HT-29 (cell line): ENCODE measurements around the gene MELK. TPM values are rescaled to one million over a fixed set of nuclear protein-coding genes. Genes with fewer than 3 reads are reported as not detected.
"Not testable (repeated sequence)": the region's sequence is repeated elsewhere in the genome, so short reads cannot be mapped to it uniquely, and the experiment has no call there.

Experiments used
- DNase-seq: peaks from one replicate; pipeline ENCODE4 v3.0.0-alpha.2; 2015; ENCODE audit warnings: low spot score
- total RNA-seq: library from RNA; depleted of rRNA; stranded (reverse); fragments of >200 nt; shearing (Covaris generic); gene quantifications from 2 replicates; pipeline ENCODE4 v1.2.3, GENCODE V29; 2014; rRNA removed

MELK gene
- total RNA-seq, result 21.8 and 22.6 TPM in 2 replicates

DNA sequence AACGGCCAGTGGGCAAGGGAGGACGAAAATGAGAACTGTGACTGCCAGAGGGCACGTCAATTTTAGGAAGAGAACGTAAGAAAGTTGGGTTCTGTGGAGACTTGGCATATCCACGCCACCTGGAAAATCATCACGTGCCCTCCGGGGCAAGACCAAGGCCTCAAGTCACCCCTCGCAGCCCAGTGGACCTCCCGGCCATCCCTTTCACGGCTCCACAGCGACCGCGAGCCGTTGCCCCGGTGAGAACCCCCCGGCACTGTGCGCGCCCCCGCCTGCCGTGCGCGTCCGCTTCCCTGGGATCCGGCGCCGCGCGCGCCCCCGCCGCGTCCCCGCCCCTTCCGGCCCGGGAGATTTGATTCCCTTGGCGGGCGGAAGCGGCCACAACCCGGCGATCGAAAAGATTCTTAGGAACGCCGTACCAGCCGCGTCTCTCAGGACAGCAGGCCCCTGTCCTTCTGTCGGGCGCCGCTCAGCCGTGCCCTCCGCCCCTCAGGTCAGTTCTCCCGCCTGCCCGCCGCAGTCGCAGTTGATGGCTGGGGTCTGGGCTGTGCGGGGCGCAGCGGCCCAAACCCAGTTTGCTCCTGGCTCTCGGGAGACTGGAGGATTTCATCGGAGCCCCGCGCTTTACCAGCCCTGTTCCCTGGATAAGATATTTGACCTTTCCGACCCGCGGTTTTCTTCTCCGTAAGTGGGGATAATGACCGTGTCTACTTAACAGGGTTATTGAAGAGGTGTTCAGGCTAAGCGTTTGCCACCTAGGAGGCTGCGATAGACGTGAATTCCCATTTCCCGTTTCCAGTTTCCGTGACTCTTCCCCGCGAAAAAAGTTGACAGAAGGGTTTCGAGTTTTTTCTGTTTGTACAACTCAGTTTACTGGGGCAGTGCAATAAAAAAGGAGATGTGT is at the start of gene MELK:
TSS of gene MELK (plus strand) at position 381 of the 904 bp plus-strand sequence. CDS start 8,787 bp downstream, outside the sequence.
- peak; percentile 75 for DNase-seq

DNA sequence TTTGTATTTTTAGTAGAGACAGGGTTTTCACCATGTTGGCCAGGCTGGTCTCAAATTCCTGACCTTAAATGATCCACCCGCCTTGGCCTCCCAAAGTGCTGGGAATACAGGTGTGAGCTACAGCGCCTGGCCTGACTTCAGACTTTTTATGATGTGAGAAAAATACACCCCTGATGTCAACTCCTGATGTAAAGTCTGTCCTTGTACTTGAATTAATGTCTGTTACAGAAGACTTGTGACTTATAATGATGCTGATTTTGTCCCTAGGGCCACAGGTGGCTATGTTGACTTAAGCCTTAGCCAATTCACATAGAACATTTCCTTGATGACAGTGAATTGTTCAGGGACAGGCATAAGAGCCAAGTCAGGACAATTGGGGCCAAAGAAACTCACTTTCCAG is 42.5 kb upstream of the MELK start:
- DNase-seq, result no peak

DNA sequence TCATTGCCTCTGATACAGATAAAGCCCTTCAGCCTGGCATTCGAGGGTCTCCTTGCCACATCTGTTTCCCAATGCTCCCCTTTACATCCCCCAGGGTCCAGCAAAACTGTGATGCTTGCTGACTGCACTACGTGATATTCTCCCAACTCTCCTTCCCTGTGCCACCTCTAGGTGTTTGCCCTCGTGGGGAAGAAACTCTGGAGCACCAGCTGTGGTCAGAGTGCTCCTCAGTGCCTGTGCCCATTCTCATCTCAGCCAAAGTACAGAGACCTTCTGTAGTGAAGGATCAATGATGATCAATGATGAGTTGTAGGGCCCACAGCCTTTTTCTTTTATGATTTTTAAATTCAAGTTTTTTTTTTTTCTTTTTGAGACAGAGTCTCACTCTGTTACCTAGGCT is 40.3 kb upstream of the MELK start:
- DNase-seq, result no peak

DNA sequence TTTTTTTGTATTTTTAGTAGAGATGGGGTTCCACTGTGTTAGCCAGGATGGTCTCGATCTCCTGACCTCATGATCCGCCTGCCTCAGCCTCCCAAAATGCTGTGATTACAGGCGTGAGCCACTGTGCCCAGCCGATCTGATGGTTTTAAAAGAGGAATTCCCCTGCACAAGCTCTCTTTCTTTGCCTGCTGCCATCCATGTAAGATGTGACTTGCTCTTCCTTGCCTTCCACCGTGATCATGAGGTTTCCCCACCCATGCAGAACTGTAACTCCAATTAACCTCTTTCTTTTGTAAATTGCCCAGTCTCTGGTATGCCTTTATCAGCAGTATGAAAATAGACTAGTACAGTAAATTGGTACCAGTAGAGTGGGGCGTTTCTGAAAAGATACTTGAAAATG is 39.0 kb upstream of the MELK start:
- DNase-seq, result not testable (repeated sequence)

DNA sequence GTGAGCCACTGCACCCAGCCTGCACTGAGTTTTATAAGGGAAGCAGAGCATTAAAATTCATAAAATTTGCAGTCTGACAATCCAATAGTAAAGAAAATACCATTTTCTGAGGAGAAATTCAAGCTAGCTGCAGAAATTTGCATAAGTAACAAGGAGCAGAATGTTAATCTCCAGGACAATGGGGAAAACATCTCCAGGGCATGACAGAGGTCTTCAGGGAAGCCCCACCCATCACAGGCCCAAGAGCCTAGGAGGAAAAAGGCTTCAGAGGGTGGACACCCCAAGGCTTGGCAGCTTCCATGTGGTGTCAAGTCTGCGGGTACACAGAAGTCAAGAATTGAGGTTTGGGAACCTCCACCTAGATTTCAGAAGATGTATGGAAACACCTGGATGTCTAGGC is 37.6 kb upstream of the MELK start:
- no peak for DNase-seq

DNA sequence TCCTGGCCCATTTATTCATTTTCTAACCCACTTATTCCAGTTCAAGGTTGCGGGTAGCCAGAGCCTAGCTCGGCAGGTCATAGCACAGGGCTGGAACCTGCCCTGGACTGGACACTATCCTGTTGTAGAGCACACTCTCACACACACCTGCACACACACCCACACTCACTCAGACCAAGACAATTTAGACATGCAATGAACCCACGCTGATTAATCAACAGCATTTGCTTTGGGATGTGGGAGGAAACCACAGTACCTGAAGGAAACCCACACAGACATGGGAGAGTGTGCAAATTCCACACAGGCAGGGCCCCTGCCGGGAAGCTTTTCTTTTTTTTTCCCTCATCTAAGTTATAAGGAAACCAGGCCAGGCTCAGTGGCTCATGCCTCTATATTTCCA is 34.8 kb upstream of the MELK start:
- DNase-seq, result no peak

DNA sequence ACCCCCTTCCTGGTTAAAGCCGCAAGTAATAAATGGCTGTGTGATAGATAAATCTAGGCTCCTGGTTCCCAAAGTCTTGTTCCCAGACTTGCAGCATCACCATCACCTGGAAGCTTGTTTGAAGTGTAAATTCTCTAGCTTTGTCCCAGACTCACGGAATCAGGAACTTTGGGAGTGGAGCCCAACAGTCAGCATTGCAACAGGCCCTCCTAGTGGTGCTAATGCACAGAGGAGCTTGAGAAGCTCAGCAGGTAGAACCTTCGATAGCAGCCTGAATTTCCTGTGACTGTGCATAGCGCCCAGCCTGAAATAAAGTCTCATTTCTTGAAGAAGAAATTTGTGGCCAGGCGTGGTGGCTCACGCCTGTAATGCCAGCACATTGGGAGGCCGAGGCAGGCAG is 30.3 kb upstream of the MELK start:
- DNase-seq, result no peak

DNA sequence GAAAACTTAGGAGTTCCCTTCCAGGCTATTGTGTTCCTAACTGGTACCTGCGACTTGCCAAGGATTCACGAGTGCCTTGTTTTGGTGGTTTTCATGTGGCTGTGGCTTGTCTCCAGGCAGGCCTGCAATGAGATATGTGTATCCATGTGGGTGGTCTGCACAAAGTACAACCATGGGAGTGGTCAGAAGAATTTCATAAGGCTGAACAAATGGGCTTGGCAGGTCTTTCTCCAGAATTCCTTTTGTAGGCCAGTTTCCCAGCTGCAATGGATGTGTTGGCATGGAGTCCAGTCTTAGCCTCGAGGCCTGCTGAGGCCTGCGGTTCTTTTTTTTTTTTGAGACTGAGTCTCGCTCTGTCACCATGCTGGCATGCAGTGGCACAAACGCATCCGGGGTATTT is 28.8 kb upstream of the MELK start:
- DNase-seq, result no peak

DNA sequence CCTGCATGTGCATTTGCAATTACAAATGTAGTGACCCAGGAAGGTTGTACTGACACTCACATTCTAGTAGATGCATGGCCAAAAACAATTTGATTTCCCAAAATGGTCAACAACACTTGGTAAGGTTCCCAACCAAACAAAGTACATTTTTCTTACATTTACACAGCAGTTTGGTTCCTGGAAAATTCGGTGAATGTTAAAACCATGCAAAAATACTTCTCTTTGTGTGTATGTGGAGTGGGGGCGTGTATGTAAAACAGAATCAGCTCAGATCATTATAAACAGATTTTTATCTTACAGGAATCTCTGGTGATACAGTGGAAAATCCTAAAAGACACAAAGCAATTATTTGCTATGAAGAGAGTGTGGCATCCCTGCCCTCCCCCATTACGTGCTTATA is 25.1 kb upstream of the MELK start:
- DNase-seq, result no peak

DNA sequence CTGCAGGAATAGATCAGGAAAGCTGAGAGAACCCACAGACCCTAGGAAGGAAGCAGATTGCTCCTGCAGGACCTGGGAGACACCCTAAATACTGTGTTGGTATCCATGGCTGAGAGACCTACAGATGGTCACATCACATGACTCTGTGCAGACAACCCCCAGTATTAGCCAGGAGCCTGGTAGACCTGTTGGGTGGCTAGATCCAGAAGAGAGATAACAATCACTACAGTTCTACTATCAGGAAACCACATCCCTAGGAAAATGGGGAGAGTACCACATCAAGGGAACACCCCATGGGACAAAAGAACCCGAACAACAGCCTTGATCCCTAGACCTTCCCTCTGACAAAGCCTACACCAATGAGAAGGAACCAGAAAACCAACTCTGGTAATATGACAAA is 24.2 kb upstream of the MELK start:
- DNase-seq, result peak; percentile 25

DNA sequence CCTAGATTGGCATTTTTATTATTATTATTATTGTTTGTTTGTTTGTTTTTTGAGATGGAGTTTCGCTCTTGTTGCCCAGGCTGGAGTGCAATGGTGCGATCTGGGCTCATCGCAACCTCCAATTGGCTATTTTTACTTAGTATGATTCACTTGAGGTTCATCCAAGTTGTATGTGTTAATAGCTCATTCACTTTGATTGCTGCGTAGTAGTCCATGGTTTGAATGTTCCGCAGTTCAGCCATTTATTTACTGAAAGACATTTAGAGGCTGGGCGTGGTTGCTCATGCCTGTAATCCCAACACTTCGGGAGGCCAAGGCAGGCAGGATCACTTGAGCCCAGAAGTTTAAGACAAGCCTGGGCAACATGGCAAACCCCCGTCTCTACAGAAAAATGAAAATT is 22.6 kb upstream of the MELK start:
- no peak for DNase-seq

DNA sequence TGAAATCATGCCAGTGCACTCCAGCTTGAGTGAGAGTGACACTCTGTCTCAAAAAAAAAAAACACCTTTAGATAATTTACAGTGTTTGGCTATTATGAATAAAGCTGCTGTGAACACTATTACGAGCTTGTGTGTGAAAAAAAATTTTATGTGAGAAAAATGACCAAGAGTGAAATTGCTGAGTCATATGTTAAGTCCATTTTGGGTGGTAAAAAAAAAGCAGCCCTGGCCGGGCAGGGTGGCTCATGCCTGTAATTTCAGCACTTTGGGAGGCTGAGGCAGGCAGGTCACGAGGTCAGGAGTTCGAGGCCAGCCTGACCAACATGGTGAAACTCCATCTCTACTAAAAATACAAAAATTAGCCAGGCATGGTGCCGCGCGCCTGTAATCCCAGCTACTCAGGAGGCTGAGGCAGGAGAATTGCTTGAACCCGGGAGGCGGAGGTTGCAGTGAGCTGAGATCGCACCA is 22.0 kb upstream of the MELK start:
- DNase-seq, result not testable (repeated sequence)

DNA sequence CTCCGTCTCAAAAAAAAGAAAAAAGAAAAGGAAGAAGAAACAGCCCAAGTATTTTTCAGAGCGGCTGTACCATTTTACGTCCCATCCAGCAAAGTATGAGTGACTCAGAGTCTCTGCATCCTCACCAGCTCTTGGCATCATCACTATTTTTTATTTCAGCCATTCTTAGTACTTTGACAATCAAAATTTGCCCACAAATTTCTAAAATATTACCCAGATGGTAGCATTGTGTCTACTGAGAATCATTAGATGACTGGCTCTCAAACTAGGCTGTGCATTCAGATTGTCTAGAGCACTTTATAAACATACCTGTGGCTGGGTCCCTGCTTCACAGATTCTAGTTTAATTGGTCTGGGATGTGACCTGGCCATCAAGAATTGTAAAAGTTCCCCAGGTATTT is 21.6 kb upstream of the MELK start:
- DNase-seq, result no peak

DNA sequence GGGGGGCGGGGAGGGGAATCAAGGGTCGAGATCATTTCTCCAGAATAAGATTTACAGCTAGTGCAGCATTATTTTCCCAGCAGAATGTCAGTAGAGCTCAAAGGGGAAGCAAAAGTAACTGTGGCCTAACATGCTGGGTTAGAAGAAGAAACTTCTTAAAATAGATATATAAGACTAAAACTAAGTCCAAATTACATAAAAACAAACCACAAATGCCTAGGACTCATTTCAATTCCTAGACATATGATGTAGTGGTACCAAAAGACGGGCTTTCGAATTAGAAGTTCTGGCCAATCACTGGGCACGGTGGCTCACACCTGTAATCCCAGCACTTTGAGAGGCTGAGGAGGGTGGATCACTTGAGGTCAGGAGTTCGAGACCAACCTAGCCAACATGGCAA is 20.8 kb upstream of the MELK start:
- DNase-seq, result no peak

DNA sequence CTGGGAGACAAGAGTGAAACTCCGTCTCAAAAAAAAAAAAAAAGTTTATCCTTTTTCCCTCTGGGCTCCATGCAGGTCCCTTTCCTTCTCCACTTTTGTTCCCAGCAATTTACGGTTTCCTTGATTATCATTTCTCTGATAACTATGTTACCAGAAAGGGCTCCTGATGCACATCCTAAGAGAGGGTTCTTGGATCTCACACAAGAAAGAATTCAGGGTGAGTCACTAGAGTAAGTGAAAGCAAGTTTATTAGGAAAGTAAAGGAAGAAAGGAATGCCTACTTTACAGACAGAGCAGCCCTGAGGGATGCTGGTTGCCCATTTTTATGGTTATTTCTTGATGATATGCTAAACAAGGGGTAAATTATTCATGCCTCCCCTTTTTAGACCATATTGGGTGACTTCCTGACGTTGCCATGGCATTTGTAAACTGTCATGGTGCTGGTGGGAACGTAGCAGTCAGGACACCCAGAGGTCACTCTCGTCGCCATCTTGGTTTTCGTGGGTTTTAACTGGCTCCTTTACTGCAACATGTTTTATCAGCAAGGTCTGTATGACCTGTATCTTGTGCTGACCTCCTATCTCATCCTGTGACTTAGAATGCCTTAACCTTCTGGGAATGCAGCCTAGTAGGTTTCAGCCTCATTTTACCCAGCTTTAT is 13.5 kb upstream of the MELK start:
- no peak for DNase-seq

DNA sequence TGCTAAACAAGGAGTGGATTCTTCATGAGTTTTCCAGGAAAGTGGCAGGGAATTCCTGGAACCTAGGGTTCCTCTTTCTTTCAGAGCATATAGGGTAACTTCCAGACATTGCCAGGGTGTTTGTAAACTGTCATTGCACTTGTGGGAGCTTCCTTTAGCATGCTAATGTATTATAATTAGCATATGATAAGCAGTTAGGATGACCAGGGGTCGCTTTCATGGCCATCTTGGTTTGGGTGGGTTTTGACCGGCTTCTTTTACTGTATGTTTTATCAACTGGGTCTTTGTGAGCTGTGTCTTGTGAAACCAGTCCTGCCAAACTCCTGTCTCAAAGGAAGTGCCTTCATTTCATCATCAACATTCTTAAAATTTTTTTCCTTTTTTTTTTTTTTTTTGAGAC is 11.9 kb upstream of the MELK start:
- DNase-seq, result no peak

DNA sequence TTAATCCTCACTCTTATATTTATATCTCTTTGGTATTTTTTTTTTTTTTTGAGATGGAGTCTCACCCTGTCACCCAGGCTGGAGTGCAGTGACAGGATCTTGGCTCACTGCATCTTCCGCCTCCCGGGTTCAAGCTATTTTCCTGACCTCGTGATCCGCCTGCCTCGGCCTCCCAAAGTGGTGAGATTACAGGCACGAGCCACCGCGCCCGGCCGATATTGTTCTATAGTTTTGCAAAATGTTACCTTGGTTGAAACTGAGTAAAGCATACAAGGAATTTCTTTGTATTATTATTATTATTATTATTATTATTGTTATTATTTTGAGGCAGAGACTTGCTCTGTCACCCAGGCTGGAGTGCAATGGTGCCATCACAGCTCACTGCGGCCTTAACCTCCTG is 9.9 kb upstream of the MELK start:
- DNase-seq, result not testable (repeated sequence)

DNA sequence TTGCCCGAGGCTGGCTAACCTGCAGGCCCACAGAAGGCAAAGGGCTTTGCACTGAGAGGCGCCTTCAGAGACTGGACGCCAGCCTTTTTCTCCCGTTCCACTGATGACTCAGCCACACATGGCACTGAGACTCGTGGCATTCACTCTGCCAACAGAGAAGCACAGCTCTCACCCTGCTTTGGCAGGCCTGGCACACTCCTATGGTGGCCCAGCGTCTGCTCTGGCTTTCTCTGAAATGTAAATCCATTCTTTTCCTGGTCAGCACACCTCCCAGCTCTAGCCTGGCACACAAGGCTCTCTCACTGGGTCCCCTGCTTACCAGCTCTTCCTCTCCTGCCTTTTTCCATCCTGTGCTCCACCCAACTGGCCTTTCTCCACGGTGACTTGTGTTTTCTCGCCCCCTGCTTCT is 5.9 kb upstream of the MELK start:
- peak; percentile 38 for DNase-seq

DNA sequence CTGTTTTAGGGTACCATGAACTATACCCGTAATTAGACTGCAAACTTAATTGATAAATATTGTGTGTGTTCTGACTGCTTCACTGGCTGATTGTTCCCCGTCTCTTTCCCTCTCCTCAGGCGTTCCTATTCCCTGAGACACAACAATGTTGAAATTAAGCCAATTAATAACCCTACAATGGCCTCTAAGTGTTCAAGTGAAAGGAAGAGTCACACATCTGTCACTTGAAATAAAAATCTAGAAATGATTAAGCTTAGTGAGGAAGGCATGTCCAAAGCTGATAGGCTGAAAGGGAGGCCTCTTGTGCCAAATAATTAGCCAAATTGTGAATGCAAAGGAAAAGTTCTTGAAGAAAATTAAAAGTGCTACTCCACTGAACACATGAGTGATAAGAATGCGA is 4.0 kb upstream of the MELK start:
- not testable (repeated sequence) for DNase-seq

DNA sequence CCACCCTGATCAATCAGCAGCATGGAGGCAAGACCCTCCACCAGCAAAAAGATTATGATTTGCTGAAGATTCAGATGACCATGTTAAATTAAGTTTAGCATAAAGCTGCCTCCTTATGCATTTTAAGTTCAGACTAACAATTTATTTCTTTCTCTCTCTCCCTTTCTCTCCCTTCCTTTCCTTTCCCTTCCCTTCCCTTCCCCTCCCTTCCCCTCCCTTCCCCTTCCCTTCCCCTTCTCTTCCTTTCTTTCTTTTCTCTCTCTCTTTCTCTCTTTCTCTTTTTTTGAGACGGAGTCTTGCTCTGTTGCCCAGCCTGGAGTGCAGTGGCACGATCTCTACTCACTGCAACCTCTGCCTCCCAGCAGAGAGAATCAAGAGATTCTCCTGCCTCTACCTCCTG is 1.4 kb upstream of the MELK start:
- DNase-seq, result no peak

DNA sequence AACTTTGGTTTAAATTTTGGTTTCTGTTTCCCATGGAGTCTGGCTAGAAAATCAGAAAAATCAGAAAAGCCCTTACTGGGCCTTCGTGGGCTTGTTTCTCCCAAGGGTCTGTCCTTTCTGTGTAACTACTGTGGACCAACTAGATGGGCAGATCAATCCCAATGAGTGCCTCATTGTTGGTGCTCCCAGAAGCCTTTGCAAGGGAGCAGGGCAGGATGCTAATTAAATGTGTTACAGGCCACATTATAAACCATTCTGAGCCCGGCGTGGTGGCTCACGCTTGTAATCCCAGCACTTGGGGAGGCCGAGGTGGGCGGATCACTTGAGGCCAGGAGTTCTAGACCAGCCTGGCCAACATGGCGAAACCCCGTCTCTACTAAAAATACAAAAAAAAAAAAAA is 1.4 kb downstream of the MELK start:
- DNase-seq, result not testable (repeated sequence)

DNA sequence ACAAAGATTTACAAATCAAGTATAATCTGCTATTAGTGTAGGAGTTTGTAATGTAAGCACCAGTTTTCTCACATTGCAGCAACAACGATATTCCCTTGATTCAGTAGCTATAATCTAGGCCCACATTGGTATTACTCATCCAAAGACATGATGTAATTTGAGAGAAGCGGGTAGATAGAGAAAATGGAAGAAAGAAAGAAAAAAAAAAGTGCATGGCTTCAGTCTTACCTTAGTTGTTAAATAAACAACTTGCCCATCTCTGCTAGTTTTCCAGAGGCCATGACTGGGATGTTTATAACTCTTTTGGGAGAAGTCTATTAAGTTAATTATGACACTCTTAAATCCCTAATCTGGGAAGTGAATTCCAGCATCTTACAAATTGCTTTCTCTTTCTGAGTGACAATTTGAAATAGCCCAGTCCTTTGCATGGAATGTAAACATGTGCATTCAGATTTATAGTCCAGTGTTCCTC is 2.8 kb downstream of the MELK start:
- no peak for DNase-seq

DNA sequence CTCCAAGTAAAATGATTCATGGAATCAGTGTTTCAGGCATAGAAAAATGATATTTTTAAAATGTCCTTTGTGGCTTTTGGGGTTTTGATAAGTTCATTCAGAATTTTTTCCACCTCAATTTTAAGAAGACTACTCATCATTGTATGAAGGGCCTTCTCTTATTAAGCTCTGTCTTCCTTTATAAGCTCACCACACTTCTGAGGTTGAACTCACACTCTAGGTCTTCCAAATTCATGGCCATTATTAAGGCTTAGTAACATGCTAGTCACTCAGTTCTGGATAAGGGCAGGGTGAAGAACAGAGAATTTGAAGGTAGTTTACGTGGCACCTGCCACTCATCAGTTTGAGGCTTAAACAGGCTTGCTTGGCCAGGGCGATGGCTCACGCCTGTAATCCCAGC is 4.2 kb downstream of the MELK start:
- no peak for DNase-seq
